ENCODE data around the gene CCDC102A. TPM values are rescaled to one million over a fixed set of nuclear protein-coding genes. Genes with fewer than 3 reads are reported as not detected.

Gene CCDC102A
- total and polyA plus RNA-seq, 2 of the 13 experiments (the other 11 are each of a cell fraction or from before 2014, with no cell fraction given): 2.1 to 2.8 TPM

DNA sequence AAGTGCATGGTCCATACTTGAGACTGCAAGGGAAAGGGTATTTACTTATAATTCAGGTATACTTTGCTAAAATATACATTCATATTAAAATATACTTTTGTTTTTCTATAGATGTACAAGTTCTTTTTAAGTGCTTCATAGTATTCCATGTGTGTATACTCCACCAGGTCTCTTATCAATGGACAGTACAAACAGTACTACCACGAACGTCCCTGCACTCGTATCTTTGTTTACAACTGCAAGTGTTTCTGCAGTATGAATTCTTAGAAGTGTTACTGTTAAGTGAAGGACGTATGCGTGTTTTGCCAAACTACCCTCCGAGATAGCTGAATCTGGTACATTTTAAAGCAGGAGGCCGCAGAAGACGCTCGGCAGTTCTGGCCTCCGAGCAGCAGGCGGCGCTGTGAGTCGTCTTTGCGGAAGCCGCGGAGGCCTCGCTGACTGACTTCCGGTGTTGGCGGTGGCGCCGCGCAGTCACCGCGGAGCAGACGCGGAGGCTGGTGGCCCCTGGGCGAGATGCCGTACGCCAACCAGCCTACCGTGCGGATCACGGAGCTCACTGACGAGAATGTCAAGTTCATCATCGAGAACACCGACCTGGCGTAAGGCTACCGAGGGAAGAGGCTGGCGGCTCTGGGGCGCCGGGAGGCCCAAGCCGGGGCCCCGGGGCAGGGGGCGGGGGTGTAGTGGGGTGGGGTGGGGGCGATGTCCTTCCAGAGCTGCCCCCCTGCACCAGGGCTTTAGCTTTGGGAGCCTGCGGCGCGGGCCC, 74.0 kb downstream of the CCDC102A start, which contains the start of gene POLR2C (continued):
- TF ChIP-seq, protein P1, sequence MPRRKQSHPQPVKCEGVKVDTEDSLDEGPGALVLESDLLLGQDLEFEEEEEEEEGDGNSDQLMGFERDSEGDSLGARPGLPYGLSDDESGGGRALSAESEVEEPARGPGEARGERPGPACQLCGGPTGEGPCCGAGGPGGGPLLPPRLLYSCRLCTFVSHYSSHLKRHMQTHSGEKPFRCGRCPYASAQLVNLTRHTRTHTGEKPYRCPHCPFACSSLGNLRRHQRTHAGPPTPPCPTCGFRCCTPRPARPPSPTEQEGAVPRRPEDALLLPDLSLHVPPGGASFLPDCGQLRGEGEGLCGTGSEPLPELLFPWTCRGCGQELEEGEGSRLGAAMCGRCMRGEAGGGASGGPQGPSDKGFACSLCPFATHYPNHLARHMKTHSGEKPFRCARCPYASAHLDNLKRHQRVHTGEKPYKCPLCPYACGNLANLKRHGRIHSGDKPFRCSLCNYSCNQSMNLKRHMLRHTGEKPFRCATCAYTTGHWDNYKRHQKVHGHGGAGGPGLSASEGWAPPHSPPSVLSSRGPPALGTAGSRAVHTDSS (CRISPR knock-in tag; conservative IDR thresholded peaks at IDR 0.05): no peak; the same call in 1 of the 2 replicates
- TF ChIP-seq, protein P2, sequence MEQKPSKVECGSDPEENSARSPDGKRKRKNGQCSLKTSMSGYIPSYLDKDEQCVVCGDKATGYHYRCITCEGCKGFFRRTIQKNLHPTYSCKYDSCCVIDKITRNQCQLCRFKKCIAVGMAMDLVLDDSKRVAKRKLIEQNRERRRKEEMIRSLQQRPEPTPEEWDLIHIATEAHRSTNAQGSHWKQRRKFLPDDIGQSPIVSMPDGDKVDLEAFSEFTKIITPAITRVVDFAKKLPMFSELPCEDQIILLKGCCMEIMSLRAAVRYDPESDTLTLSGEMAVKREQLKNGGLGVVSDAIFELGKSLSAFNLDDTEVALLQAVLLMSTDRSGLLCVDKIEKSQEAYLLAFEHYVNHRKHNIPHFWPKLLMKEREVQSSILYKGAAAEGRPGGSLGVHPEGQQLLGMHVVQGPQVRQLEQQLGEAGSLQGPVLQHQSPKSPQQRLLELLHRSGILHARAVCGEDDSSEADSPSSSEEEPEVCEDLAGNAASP (CRISPR knock-in tag; IDR thresholded peaks at IDR 0.05; ENCODE audit: borderline replicate concordance): peak; percentile 89
- TF ChIP-seq, protein P3, sequence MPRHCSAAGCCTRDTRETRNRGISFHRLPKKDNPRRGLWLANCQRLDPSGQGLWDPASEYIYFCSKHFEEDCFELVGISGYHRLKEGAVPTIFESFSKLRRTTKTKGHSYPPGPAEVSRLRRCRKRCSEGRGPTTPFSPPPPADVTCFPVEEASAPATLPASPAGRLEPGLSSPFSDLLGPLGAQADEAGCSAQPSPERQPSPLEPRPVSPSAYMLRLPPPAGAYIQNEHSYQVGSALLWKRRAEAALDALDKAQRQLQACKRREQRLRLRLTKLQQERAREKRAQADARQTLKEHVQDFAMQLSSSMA (CRISPR knock-in tag; IDR thresholded peaks at IDR 0.05): no peak
- TF ChIP-seq, protein P4, sequence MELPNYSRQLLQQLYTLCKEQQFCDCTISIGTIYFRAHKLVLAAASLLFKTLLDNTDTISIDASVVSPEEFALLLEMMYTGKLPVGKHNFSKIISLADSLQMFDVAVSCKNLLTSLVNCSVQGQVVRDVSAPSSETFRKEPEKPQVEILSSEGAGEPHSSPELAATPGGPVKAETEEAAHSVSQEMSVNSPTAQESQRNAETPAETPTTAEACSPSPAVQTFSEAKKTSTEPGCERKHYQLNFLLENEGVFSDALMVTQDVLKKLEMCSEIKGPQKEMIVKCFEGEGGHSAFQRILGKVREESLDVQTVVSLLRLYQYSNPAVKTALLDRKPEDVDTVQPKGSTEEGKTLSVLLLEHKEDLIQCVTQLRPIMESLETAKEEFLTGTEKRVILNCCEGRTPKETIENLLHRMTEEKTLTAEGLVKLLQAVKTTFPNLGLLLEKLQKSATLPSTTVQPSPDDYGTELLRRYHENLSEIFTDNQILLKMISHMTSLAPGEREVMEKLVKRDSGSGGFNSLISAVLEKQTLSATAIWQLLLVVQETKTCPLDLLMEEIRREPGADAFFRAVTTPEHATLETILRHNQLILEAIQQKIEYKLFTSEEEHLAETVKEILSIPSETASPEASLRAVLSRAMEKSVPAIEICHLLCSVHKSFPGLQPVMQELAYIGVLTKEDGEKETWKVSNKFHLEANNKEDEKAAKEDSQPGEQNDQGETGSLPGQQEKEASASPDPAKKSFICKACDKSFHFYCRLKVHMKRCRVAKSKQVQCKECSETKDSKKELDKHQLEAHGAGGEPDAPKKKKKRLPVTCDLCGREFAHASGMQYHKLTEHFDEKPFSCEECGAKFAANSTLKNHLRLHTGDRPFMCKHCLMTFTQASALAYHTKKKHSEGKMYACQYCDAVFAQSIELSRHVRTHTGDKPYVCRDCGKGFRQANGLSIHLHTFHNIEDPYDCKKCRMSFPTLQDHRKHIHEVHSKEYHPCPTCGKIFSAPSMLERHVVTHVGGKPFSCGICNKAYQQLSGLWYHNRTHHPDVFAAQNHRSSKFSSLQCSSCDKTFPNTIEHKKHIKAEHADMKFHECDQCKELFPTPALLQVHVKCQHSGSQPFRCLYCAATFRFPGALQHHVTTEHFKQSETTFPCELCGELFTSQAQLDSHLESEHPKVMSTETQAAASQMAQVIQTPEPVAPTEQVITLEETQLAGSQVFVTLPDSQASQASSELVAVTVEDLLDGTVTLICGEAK (IDR thresholded peaks at IDR 0.05): peak; percentile 80
- TF ChIP-seq, protein P4 (CRISPR knock-in tag; IDR thresholded peaks at IDR 0.05): peak; percentile 85; the same call in 1 of the 2 replicates
- peak; percentile 99 for TF ChIP-seq KLF6 (CRISPR knock-in tag; IDR thresholded peaks at IDR 0.05)
- TF ChIP-seq, protein P5, sequence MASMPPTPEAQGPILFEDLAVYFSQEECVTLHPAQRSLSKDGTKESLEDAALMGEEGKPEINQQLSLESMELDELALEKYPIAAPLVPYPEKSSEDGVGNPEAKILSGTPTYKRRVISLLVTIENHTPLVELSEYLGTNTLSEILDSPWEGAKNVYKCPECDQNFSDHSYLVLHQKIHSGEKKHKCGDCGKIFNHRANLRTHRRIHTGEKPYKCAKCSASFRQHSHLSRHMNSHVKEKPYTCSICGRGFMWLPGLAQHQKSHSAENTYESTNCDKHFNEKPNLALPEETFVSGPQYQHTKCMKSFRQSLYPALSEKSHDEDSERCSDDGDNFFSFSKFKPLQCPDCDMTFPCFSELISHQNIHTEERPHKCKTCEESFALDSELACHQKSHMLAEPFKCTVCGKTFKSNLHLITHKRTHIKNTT (CRISPR knock-in tag; IDR thresholded peaks at IDR 0.05): no peak
- no peak; the same call in 1 of the 2 replicates for TF ChIP-seq NR2F6 (IDR thresholded peaks at IDR 0.05)
- TF ChIP-seq NR2F6 (CRISPR knock-in tag; IDR thresholded peaks at IDR 0.05): peak; percentile 78
- TF ChIP-seq POLR2AphosphoS2 (IDR thresholded peaks at IDR 0.05; ENCODE audit: low read depth, low read length): no peak
- peak; percentile 84 for TF ChIP-seq ZBTB7B (CRISPR knock-in tag; IDR thresholded peaks at IDR 0.05)
- TF ChIP-seq, protein P6, sequence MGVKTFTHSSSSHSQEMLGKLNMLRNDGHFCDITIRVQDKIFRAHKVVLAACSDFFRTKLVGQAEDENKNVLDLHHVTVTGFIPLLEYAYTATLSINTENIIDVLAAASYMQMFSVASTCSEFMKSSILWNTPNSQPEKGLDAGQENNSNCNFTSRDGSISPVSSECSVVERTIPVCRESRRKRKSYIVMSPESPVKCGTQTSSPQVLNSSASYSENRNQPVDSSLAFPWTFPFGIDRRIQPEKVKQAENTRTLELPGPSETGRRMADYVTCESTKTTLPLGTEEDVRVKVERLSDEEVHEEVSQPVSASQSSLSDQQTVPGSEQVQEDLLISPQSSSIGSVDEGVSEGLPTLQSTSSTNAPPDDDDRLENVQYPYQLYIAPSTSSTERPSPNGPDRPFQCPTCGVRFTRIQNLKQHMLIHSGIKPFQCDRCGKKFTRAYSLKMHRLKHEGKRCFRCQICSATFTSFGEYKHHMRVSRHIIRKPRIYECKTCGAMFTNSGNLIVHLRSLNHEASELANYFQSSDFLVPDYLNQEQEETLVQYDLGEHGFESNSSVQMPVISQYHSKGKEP (CRISPR knock-in tag; IDR thresholded peaks at IDR 0.05): peak; percentile 95
- peak; percentile 63 for TF ChIP-seq ZBTB21 (CRISPR knock-in tag; IDR thresholded peaks at IDR 0.05)

Data from HepG2 (cell line).